Measurements from ENCODE around the gene ARAF. TPM values are rescaled to one million over a fixed set of nuclear protein-coding genes. Genes with fewer than 3 reads are reported as not detected.
A peak's percentile ranks its signal among the peaks of the same experiment; 100 is the strongest.
"Not testable (repeated sequence)": the region's sequence is repeated elsewhere in the genome, so short reads cannot be mapped to it uniquely, and the experiment has no call there.

Gene ARAF
- 10 to 100 TPM; 53.9 to 60.9 TPM for total RNA-seq

DNA sequence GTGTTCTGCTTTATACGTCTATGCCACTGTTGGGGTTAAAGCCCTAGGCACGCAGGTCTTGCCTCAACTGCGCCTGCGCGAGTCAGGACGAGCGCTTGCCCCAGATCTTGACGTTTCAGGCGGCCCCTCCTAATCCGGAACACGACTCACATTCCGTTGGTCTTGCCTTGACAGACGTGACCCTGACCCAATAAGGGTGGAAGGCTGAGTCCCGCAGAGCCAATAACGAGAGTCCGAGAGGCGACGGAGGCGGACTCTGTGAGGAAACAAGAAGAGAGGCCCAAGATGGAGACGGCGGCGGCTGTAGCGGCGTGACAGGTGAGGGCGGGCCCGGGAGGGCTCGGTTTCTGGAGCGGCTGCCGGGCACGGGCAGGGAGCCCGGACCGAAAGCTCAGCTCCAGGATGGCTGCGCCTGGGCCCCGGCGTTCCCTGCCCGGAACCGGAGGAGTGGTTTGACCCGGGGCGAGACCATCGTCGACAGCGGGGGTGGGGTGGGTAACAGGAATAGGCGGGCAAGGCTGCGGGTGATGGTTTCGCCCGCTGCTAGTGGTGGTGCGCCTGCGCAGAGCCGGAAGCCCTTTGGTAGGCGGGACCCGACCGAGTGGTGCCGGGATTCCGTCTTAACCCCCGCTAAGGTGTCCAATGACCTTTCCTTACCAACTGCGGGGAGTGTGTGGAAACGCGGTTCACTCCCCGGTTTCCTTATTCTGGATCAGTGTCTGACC lies at the start of gene ARAF:
Gene ARAF, plus strand, starts transcription at position 272 of the 725 bp plus-strand sequence. CDS start 1,763 bp downstream, outside the sequence.
- Mint-ChIP-seq H3K9me3 (no peaks in the 10 kb centered on the region), H3K27me3 (no peaks in the 10 kb centered on the region), H3K36me3 (ENCODE audit: low read depth) (peaks cover 14% of the 10 kb centered on the region), H3K4me1 (ENCODE audit: low read depth) (peaks cover 39% of the 10 kb centered on the region), H3K4me3 (peak within 1 kb of the TSS; percentile 94), H3K27ac (peak within 1 kb of the TSS; percentile 93)
- intact Hi-C loops (cut with micrococcal nuclease): loop anchor here (10.0 kb wide), 1 partner anchor 64 kb away; the partner anchor contains the start of gene CFP
- TF ChIP-seq, protein P1, sequence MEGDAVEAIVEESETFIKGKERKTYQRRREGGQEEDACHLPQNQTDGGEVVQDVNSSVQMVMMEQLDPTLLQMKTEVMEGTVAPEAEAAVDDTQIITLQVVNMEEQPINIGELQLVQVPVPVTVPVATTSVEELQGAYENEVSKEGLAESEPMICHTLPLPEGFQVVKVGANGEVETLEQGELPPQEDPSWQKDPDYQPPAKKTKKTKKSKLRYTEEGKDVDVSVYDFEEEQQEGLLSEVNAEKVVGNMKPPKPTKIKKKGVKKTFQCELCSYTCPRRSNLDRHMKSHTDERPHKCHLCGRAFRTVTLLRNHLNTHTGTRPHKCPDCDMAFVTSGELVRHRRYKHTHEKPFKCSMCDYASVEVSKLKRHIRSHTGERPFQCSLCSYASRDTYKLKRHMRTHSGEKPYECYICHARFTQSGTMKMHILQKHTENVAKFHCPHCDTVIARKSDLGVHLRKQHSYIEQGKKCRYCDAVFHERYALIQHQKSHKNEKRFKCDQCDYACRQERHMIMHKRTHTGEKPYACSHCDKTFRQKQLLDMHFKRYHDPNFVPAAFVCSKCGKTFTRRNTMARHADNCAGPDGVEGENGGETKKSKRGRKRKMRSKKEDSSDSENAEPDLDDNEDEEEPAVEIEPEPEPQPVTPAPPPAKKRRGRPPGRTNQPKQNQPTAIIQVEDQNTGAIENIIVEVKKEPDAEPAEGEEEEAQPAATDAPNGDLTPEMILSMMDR (IDR thresholded peaks at IDR 0.05): no peak
- peak; percentile 96 for DNase-seq
- CTCF ChIA-PET: no interaction called here
- POLR2A ChIA-PET: interaction anchor here (0.6 to 1.9 kb wide), 4 partner anchors 14 to 67 kb away, joined by 3 to 7 read pairs (median 3); no protein-coding TSS in a partner anchor
- peak; percentile 91 for ATAC-seq

DNA sequence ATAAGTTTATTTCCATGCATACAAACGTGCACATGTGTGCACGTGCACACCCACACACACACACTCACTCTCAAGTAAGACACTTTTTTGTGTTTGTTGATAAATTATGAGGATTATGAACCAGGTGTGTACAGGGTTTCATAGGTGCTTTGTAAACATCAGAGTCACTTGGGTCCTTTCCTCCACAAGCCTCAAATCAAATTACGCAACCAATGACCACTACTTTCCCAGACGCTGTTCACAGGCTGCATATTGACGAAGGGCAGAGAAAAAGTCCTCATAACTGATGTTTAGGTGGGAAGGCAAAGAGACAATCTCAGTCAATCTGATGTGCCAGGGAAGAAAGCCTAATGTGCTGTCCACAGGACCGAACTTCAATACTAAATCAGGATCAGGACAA lies 48.6 kb upstream of the ARAF start:
- H3K36me3 Mint-ChIP-seq (ENCODE audit: low read depth); H3K27ac Mint-ChIP-seq; ATAC-seq; CTCF ChIA-PET; POLR2A ChIA-PET; intact Hi-C loops (cut with micrococcal nuclease); H3K9me3 Mint-ChIP-seq; H3K27me3 Mint-ChIP-seq; DNase-seq: not testable (repeated sequence)
- H3K4me1 Mint-ChIP-seq (ENCODE audit: low read depth): peaks cover 16% of the 10 kb centered on the region
- peak overlapping the region; percentile 60 for H3K4me3 Mint-ChIP-seq

DNA sequence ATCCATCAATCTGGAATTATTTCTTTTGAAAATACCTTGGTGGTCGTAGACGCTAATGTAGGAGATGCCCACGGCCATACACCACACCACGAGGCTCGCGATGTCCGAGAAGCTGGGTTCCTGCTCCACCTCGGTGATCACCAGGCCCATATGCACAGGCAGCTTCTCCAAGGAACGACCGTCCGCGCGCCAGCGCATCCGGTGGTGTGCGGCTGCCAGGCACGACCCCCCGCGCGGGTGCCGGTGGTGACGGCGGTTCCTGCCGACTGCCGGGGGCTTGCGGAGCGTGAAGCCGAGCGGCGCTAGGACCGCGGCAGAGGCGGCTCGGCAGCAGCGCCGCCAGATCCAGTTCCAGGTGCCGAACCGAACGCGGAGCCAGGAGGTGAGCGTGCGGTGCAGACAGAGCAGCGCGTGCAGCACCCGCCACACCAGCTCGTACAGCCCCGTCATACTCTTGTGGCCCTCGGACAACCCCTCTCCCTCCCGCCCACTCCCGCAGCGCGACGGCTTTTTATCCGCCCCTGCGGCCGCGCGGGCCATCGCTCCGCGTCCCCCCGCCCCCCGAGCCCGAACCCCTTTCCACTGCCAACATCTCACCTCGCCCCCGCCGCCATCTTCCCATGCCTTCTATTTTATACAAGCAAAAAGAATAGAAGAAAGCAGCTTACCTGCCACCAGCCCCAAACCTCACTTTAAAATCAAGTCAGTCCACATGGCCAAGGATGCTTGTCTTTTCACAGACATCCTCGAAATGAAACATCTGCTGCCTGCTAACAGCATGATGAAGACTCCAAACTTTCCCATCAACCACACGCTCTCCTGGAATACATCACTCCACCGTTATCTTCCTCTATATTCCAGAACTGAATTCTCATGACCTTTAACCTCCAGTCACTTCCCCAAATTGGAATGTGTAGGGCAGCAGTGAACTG lies 47.7 kb upstream of the ARAF start:
- ATAC-seq (peak; percentile 78), DNase-seq (peak; percentile 43)
- peak overlapping the region; percentile 72 for H3K4me3 Mint-ChIP-seq
- H3K36me3 Mint-ChIP-seq (ENCODE audit: low read depth); H3K9me3 Mint-ChIP-seq; intact Hi-C loops (cut with micrococcal nuclease); POLR2A ChIA-PET; H3K27me3 Mint-ChIP-seq: not testable (repeated sequence)
- CTCF ChIA-PET: interaction anchor here (0.8 kb wide), 1 partner anchor 10 kb away, joined by 3 read pairs; no protein-coding TSS in a partner anchor
- H3K4me1 Mint-ChIP-seq (ENCODE audit: low read depth): peaks cover 15% of the 10 kb centered on the region
- H3K27ac Mint-ChIP-seq: peak overlapping the region; percentile 65

DNA sequence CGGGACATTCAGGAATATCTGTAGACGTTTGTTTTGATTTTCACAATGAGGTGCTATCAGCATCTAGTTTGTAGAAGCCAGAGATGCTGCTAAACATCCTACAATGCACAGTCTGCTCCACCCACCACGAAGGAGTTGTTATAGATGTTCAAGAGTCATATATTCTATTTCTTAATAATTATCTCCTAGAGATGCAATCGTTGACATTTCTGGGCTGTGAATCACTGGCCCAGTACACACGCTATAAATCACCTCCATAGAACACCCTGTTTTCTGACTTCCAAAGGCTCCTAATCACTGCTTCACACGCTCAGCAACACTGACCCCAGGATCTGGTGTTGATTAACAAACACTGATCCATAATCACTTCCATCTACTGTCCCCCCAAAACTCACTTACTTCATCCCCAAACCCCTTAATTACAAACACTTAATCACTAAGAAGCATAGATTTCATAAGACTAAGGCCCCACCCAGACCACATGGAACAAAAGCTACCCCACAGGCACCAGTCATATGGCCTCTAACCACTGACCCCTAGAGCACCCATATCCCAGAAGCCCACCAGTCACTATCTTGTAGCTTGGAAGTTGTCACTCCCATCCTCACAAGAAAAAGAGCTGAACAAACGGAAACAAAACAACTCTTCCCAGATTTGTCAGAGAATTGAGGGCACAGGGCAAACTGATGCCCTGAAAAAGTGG lies 46.3 kb upstream of the ARAF start:
- ATAC-seq (no peak), DNase-seq (no peak)
- no peaks in the 10 kb centered on the region for H3K27me3 Mint-ChIP-seq
- TF ChIP-seq, protein P1 (IDR thresholded peaks at IDR 0.05): no peak
- peaks cover 15% of the 10 kb centered on the region for H3K4me1 Mint-ChIP-seq (ENCODE audit: low read depth)
- ChIA-PET POLR2A (no interaction called here), CTCF (interaction anchor here (1.0 kb wide), 1 partner anchor 9 kb away, joined by 5 read pairs; no protein-coding TSS in a partner anchor)
- intact Hi-C loops (cut with micrococcal nuclease): no loop called here
- H3K27ac Mint-ChIP-seq: no peak overlapping the region
- no peaks in the 10 kb centered on the region for H3K36me3 Mint-ChIP-seq (ENCODE audit: low read depth)
- no peak overlapping the region for H3K4me3 Mint-ChIP-seq
- no peaks in the 10 kb centered on the region for H3K9me3 Mint-ChIP-seq

DNA sequence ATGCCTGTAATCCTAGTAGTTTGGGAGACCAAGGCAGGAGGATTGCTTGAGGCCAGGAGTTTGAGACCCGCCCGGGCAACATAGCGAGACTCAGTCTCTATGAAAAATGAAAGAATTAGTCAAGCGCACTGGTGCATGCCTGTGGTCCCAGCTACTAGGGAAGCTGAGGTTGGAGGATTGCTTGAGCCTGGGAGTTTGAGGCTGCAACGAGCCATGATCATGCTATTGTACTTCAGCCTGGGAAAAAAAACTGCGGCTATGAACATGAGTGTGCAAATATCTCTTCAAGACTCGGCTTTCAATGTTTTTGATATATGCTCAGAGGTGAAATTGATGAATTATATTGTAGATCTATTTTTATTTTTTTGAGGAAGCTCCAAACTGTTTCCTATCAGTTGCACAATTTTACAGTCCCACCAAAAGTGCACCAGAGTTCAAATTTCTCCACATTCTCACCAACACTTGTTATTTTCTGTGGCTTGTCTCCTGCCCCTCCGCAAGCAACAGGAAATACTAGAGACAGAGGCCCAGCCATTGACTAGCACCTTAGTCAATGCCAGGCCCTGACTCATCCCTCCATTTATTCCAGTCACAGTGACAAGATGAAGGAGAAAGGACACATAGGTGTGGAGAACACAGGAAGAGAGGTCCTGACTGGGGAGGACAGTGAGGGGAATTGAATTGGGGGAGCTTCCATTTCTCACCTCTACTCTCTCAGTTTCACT lies 44.9 kb upstream of the ARAF start:
- ChIA-PET POLR2A (interaction anchor here (0.7 kb wide), 1 partner anchor 1062 kb away, joined by 3 read pairs; no protein-coding TSS in a partner anchor), CTCF (no interaction called here)
- ATAC-seq (peak; percentile 37), DNase-seq (peak; percentile 4)
- no peaks in the 10 kb centered on the region for H3K9me3 Mint-ChIP-seq
- H3K27me3 Mint-ChIP-seq: no peaks in the 10 kb centered on the region
- no peak overlapping the region for H3K27ac Mint-ChIP-seq
- H3K36me3 Mint-ChIP-seq (ENCODE audit: low read depth): no peaks in the 10 kb centered on the region
- intact Hi-C loops (cut with micrococcal nuclease): no loop called here
- TF ChIP-seq, protein P1 (IDR thresholded peaks at IDR 0.05): no peak
- H3K4me1 Mint-ChIP-seq (ENCODE audit: low read depth): peaks cover 15% of the 10 kb centered on the region
- H3K4me3 Mint-ChIP-seq: no peak overlapping the region
